ENCODE data around the gene WDR13. TPM values are rescaled to one million over a fixed set of nuclear protein-coding genes. Genes with fewer than 3 reads are reported as not detected.
"Not testable (repeated sequence)": the region's sequence is repeated elsewhere in the genome, so short reads cannot be mapped to it uniquely, and the experiment has no call there.

WDR13 gene
- total RNA-seq, 1 donor from 2014 or later = 20.9 TPM

GRCh38 chrX:48654746-48655145, 57.5 kb downstream of the WDR13 start:
- peaks cover 16% of the 10 kb centered on the region for H3K9me3 Mint-ChIP-seq

More at GRCh38 chrX:48654746-48655145, 57.5 kb downstream of the WDR13 start:
- H3K9me3 ChIP-seq (ENCODE audit: low read depth); H3K27ac ChIP-seq; H3K27me3 ChIP-seq; H3K36me3 Mint-ChIP-seq; H3K4me1 Mint-ChIP-seq; H3K36me3 ChIP-seq; H3K4me1 ChIP-seq; H3K9ac ChIP-seq; H3F3A ChIP-seq (ENCODE audit: low read depth); DNase-seq (ENCODE audit: low spot score); H3K27me3 Mint-ChIP-seq (ENCODE audit: insufficient read depth, low read depth); H3K79me2 ChIP-seq (ENCODE audit: low read depth); H3K4me3 ChIP-seq; H4K20me1 ChIP-seq (ENCODE audit: low read depth); H3K4me3 Mint-ChIP-seq; H3K4me2 ChIP-seq; H3K27ac Mint-ChIP-seq: not testable (repeated sequence)
- peak overlapping the region; percentile 26 for H2AFZ ChIP-seq (replicated peaks)

Small RNA genes within 50 kb of the gene (small RNA-seq; reads per million reads assigned to genes)
- not detected for gene MRPL32P1

Other genes with a start within 250 kb of the WDR13 start
- not detected in 2 replicates for gene SSX3, start 240.8 kb upstream of the WDR13 start, total RNA-seq (ENCODE audit: low replicate concordance)
- not detected in 2 replicates for gene SSX4, start 214.0 kb upstream of the WDR13 start, total RNA-seq (ENCODE audit: low replicate concordance)
- not detected in 2 replicates for gene SSX4B, start 185.5 kb upstream of the WDR13 start, total RNA-seq (ENCODE audit: low replicate concordance)
- gene SLC38A5, start 127.2 kb upstream of the WDR13 start, total RNA-seq (ENCODE audit: low replicate concordance) = 2.3 and 6.7 TPM in 2 replicates
- gene FTSJ1, start 121.3 kb upstream of the WDR13 start, total RNA-seq (ENCODE audit: low replicate concordance) = 32.2 and 45.2 TPM in 2 replicates
- 10.8 and 21.2 TPM in 2 replicates for gene PORCN, start 88.5 kb upstream of the WDR13 start, total RNA-seq (ENCODE audit: low replicate concordance)
- 74.6 and 95.4 TPM in 2 replicates for gene EBP, start 75.7 kb upstream of the WDR13 start, total RNA-seq (ENCODE audit: low replicate concordance)
- gene TBC1D25, start 57.8 kb upstream of the WDR13 start, total RNA-seq (ENCODE audit: low replicate concordance) = 1.5 and 3.1 TPM in 2 replicates
- 101 and 130 TPM in 2 replicates for gene RBM3, start 23.0 kb upstream of the WDR13 start, total RNA-seq (ENCODE audit: low replicate concordance)
- 0.37 TPM in 1 of 2 replicates, not detected in the other for gene WAS, start 86.3 kb downstream of the WDR13 start, total RNA-seq (ENCODE audit: low replicate concordance)
- 9.4 and 13.9 TPM in 2 replicates for gene SUV39H1, start 99.2 kb downstream of the WDR13 start, total RNA-seq (ENCODE audit: low replicate concordance)
- not detected in 2 replicates for gene GLOD5, start 164.3 kb downstream of the WDR13 start, total RNA-seq (ENCODE audit: low replicate concordance)
- not detected in 2 replicates for gene GATA1, start 189.1 kb downstream of the WDR13 start, total RNA-seq (ENCODE audit: low replicate concordance)
- 127 and 135 TPM in 2 replicates for gene HDAC6, start 204.6 kb downstream of the WDR13 start, total RNA-seq (ENCODE audit: low replicate concordance)
- gene ERAS, start 229.0 kb downstream of the WDR13 start, total RNA-seq (ENCODE audit: low replicate concordance) = 0.50 TPM in 1 of 2 replicates, not detected in the other
- 2.4 TPM in 1 of 2 replicates, not detected in the other for gene PCSK1N, start 238.1 kb downstream of the WDR13 start, total RNA-seq (ENCODE audit: low replicate concordance)

Data from neural progenitor cell (in vitro differentiated cells).